ENCODE measurements around the gene IRAG1. TPM values are rescaled to one million over a fixed set of nuclear protein-coding genes. Genes with fewer than 3 reads are reported as not detected.

IRAG1 gene
- total RNA-seq, 2 donors from 2014 or later, result 4.2 to 7.3 TPM

- TF ChIP-seq, protein P1, sequence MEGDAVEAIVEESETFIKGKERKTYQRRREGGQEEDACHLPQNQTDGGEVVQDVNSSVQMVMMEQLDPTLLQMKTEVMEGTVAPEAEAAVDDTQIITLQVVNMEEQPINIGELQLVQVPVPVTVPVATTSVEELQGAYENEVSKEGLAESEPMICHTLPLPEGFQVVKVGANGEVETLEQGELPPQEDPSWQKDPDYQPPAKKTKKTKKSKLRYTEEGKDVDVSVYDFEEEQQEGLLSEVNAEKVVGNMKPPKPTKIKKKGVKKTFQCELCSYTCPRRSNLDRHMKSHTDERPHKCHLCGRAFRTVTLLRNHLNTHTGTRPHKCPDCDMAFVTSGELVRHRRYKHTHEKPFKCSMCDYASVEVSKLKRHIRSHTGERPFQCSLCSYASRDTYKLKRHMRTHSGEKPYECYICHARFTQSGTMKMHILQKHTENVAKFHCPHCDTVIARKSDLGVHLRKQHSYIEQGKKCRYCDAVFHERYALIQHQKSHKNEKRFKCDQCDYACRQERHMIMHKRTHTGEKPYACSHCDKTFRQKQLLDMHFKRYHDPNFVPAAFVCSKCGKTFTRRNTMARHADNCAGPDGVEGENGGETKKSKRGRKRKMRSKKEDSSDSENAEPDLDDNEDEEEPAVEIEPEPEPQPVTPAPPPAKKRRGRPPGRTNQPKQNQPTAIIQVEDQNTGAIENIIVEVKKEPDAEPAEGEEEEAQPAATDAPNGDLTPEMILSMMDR (conservative IDR thresholded peaks at IDR 0.05), result no peak
- Histone ChIP-seq H3K4me1 (ENCODE audit: control insufficient read depth, insufficient read depth, low read length) (no peaks in the 10 kb centered on the region), H3K4me3 (ENCODE audit: low read length) (no peak overlapping the region), H3K27me3 (ENCODE audit: control insufficient read depth, insufficient read depth, low read length, poor library complexity, severe bottlenecking) (no peaks in the 10 kb centered on the region), H3K27ac (ENCODE audit: low read depth, low read length) (no peak overlapping the region), H3K9me3 (ENCODE audit: control insufficient read depth, low read length) (no peaks in the 10 kb centered on the region), H3K9ac (ENCODE audit: extremely low read depth, low read length, poor library complexity, severe bottlenecking) (no peak overlapping the region), H3K36me3 (ENCODE audit: control insufficient read depth, insufficient read depth, low read length) (no peaks in the 10 kb centered on the region)
- H3K27me3 Mint-ChIP-seq (ENCODE audit: insufficient read depth), result peaks cover 3% of the 10 kb centered on the region
- no peaks in the 10 kb centered on the region for H3K9me3 Mint-ChIP-seq
- no peak overlapping the region for H3K4me3 Mint-ChIP-seq
- no peak overlapping the region for H3K27ac Mint-ChIP-seq
- no peak for DNase-seq
- 96 to 98% methylated on average over 3 to 4 of the region's 4 CpGs for WGBS, 2 experiments (ENCODE audit: insufficient coverage in 1 of 2, insufficient read length in 1 of 2)
- H3K4me1 Mint-ChIP-seq, result peaks cover 7% of the 10 kb centered on the region
- H3K36me3 Mint-ChIP-seq (ENCODE audit: low read depth), result no peaks in the 10 kb centered on the region
Observed at GRCh38 chr11:10670099-10670498, 23.5 kb downstream of the IRAG1 start.

DNA sequence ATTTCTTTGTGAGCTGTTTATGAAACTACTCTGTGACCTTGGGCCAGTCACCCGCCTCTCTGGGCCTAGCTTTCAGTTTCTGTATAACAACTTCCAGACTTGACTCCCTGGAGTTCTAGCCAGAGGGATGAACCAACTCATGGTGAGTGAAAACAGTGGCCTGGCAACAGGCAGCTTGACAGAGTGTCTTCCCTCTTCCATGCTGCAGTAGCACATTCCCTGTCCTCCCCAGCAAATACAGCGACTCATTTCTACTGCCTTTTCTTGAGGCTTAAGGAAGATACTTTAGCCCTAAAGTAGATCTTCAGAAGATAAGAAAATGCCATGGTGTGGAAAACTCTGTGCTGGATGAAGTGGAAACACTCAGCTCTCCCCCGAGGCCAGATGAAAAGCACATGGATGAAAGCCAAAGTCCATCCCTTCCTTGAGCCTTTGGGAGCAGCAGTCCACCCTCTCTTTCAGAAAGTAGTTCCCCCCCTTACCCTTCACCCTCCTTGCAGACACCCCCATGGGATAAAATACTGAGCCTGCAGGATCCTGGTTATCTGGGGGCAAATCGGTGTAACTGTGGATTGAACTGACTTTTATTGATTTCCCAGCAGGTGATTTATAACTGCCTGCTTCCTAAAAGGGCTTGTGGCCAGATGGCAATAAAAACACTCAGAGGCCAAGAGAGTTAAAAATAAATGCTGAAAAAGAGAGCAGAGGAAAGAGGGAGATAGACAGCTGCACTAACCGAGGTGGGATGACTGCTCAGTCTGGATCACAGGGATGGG is 24.1 kb downstream of the IRAG1 start:
- H3K9me3 Mint-ChIP-seq, result no peaks in the 10 kb centered on the region
- DNase-seq, result no peak
- H3K9ac ChIP-seq (ENCODE audit: extremely low read depth, low read length, poor library complexity, severe bottlenecking), result no peak overlapping the region

DNA sequence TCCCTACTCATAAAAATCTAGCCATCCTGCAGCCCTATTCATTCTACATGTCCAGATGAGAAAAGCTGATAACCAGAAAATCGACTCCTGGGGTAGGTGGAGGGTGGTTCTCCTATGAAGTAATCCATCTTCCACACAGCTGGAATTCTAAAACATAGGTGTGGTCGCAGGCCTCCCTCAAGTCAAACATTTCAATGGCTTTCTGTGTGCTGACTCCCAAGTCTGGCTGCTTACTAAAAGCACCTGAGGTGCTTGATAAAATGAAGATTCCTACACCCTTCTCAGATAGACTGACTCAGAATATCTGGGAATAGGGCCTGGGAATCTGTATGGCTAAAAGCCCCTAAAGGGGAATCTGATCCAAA is 26.1 kb downstream of the IRAG1 start:
- H3K36me3 Mint-ChIP-seq (ENCODE audit: low read depth), result no peaks in the 10 kb centered on the region
- Histone ChIP-seq H3K4me1 (ENCODE audit: control insufficient read depth, insufficient read depth, low read length) (no peaks in the 10 kb centered on the region), H3K36me3 (ENCODE audit: control insufficient read depth, insufficient read depth, low read length) (no peaks in the 10 kb centered on the region), H3K27me3 (ENCODE audit: control insufficient read depth, insufficient read depth, low read length, poor library complexity, severe bottlenecking) (no peaks in the 10 kb centered on the region), H3K9ac (ENCODE audit: extremely low read depth, low read length, poor library complexity, severe bottlenecking) (no peak overlapping the region), H3K9me3 (ENCODE audit: control insufficient read depth, low read length) (no peaks in the 10 kb centered on the region), H3K4me3 (ENCODE audit: low read length) (no peak overlapping the region), H3K27ac (ENCODE audit: low read depth, low read length) (no peak overlapping the region)
- H3K4me1 Mint-ChIP-seq, result peaks cover 7% of the 10 kb centered on the region
- DNase-seq, result no peak
- H3K9me3 Mint-ChIP-seq, result no peaks in the 10 kb centered on the region
- no peaks in the 10 kb centered on the region for H3K27me3 Mint-ChIP-seq (ENCODE audit: insufficient read depth)
- no peak overlapping the region for H3K27ac Mint-ChIP-seq
- TF ChIP-seq, protein P1 (conservative IDR thresholded peaks at IDR 0.05), result no peak
- H3K4me3 Mint-ChIP-seq, result no peak overlapping the region
- WGBS, 2 experiments (ENCODE audit: insufficient coverage in 1 of 2, insufficient read length in 1 of 2), result 75 to 82% methylated on average over 1 to 2 of the region's 2 CpGs

More for the DNA sequence above, 24.1 kb downstream of the IRAG1 start:
- Histone ChIP-seq H3K27me3 (ENCODE audit: control insufficient read depth, insufficient read depth, low read length, poor library complexity, severe bottlenecking) (no peaks in the 10 kb centered on the region), H3K4me3 (ENCODE audit: low read length) (no peak overlapping the region), H3K27ac (ENCODE audit: low read depth, low read length) (no peak overlapping the region), H3K9me3 (ENCODE audit: control insufficient read depth, low read length) (no peaks in the 10 kb centered on the region), H3K4me1 (ENCODE audit: control insufficient read depth, insufficient read depth, low read length) (no peaks in the 10 kb centered on the region), H3K36me3 (ENCODE audit: control insufficient read depth, insufficient read depth, low read length) (no peaks in the 10 kb centered on the region)
- TF ChIP-seq, protein P1 (conservative IDR thresholded peaks at IDR 0.05), result no peak
- H3K27me3 Mint-ChIP-seq (ENCODE audit: insufficient read depth), result peaks cover 3% of the 10 kb centered on the region
- WGBS, 2 experiments (ENCODE audit: insufficient coverage in 1 of 2, insufficient read length in 1 of 2), result 90 to 93% methylated on average over 4 to 5 of the region's 5 CpGs
- H3K4me3 Mint-ChIP-seq, result no peak overlapping the region
- H3K27ac Mint-ChIP-seq, result no peak overlapping the region
- H3K4me1 Mint-ChIP-seq, result peaks cover 7% of the 10 kb centered on the region
- H3K36me3 Mint-ChIP-seq (ENCODE audit: low read depth), result no peaks in the 10 kb centered on the region
